Upper lobe of right lung (tissue), 1 donor: ENCODE measurements around the gene SNX30. TPM values are rescaled to one million over a fixed set of nuclear protein-coding genes. Genes with fewer than 3 reads are reported as not detected.

Experiments
- ATAC-seq: fragments of 200-7000 bp; cut with Tn5 transposase; one replicate; pipeline ENCODE4 v1.9.1; 2020; ENCODE audit warnings: mild to moderate bottlenecking, moderate library complexity
- DNase-seq: peaks from one replicate; pipeline ENCODE4 v3.0.0-alpha.2; 2020
- H3K27ac ChIP-seq: fragments of 200-600 bp; one replicate; pipeline ENCODE4 v1.8.0; 2022
- H3K27me3 ChIP-seq: fragments of 200-600 bp; one replicate; pipeline ENCODE4 v1.8.0; 2022; ENCODE audit warnings: mild to moderate bottlenecking
- H3K36me3 ChIP-seq: fragments of 200-600 bp; one replicate; pipeline ENCODE4 v1.8.0; 2022
- H3K4me1 ChIP-seq: fragments of 200-600 bp; one replicate; pipeline ENCODE4 v1.8.0; 2022
- H3K4me3 ChIP-seq: fragments of 200-600 bp; one replicate; pipeline ENCODE4 v1.8.0; 2022; ENCODE audit warnings: mild to moderate bottlenecking
- H3K9me3 ChIP-seq: fragments of 200-600 bp; one replicate; pipeline ENCODE4 v1.8.0; 2022
- intact Hi-C: fragments of 100-400 bp; cut with DNase I; formaldehyde crosslinking; loops from one replicate; pipeline ENCODE4 v1.11.0; 2022
- total RNA-seq: library from RNA; stranded (reverse); fragmentation: NEBNext Ultra II Directional; extraction: Animal tissue kit (Norgen Biotek cat#: 25700); gene quantifications from one replicate; pipeline ENCODE4 v1.2.1, GENCODE V29; 2021
- TF ChIP-seq, protein P1 (sequence below): fragments of 200-600 bp; IDR thresholded peaks from one replicate; pipeline ENCODE4 v1.8.0; 2022; ENCODE audit warnings: antibody characterized with exemption
- donor health status: DM: no; HTN: yes; CAD: no; lungs with severe emphysema.

SNX30 gene
- total RNA-seq, 1 donor from 2014 or later: 76.3 TPM

DNA sequence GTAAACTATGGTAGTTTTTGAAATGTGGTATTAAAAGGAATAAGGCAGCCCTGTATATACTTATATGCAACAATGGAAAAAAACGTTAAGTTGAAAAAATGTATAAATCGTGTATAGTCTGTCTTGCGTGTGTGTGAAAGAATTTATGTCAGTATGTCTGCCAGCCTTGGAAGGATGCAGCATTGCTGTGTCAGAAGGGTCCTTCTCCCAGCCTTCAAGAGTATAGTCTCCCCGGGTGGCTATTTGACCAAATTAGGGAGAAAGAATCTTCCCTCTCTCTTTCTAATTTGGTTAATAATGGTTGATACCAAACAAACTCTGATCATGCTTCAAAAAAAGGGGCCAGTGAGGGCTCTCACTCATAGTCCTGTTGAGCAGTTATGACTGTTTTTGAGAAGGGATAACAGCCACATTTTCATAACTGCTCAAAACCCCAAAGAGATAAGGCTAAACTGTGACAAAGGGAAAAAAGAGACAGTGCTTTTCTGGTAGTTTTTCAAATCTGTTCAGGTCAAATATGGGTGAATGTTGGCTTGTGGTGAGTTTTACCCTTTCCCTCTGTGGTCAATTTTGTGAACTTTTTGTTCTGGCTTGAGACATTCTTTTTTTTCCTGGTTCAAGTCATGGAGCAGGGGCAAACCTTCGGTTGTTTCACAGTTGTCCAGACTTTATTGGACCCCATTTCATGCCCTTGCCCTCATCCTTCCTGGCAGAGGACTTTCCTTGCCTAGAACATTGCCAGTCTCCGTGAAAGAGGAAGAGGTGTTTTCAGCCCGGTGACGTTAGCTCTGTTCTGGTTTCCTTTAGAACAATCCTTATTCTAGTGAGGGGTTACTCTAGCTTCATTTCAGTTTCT, 21.0 kb downstream of the SNX30 start:
- Histone ChIP-seq H3K9me3 (no peaks in the 10 kb centered on the region), H3K27me3 (no peaks in the 10 kb centered on the region), H3K4me1 (peaks cover 26% of the 10 kb centered on the region), H3K4me3 (no peak overlapping the region), H3K27ac (no peak overlapping the region), H3K36me3 (no peaks in the 10 kb centered on the region)
- intact Hi-C loops: no loop called here
- TF ChIP-seq, protein P1, sequence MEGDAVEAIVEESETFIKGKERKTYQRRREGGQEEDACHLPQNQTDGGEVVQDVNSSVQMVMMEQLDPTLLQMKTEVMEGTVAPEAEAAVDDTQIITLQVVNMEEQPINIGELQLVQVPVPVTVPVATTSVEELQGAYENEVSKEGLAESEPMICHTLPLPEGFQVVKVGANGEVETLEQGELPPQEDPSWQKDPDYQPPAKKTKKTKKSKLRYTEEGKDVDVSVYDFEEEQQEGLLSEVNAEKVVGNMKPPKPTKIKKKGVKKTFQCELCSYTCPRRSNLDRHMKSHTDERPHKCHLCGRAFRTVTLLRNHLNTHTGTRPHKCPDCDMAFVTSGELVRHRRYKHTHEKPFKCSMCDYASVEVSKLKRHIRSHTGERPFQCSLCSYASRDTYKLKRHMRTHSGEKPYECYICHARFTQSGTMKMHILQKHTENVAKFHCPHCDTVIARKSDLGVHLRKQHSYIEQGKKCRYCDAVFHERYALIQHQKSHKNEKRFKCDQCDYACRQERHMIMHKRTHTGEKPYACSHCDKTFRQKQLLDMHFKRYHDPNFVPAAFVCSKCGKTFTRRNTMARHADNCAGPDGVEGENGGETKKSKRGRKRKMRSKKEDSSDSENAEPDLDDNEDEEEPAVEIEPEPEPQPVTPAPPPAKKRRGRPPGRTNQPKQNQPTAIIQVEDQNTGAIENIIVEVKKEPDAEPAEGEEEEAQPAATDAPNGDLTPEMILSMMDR: no peak
- DNase-seq (no peak), ATAC-seq (peak; percentile 59)

DNA sequence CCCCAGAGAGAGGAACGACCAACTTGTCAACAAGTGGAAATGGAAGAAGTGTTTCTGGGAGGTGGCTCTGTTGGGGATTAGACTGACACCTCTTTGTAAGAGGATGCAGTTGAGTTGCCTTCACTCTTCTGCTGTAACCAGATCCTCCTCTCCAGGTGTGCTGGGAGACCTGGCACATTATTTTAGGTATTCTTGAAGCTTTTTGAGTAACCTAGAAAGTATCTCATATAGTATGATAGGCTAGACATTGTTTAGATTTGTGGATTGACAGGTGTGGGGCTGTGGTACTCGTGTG, 21.6 kb downstream of the SNX30 start:
- no peak overlapping the region for H3K27ac ChIP-seq
- no peaks in the 10 kb centered on the region for H3K9me3 ChIP-seq

DNA sequence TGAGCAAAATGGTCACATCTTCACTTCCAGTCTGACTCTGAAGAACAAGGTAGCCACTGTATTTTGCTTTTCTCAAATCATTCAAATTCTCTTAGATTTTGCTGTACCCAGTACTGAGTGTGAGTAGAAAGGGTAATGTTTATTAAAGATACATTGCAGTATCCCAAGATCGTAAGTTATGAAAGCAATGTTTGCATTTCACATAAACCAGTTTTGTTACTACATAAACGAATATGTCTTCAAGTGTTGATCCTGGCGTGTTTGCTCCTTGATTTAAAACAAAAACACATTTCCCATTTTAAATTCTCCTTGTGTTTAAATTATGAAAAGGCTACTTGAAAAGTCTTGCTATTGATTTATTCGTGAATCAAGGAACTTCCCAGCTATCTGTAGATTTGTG, 22.0 kb downstream of the SNX30 start:
- intact Hi-C loops: no loop called here
- TF ChIP-seq, protein P1: no peak
- Histone ChIP-seq H3K27ac (no peak overlapping the region), H3K9me3 (no peaks in the 10 kb centered on the region), H3K4me3 (no peak overlapping the region), H3K27me3 (no peaks in the 10 kb centered on the region), H3K36me3 (no peaks in the 10 kb centered on the region), H3K4me1 (peaks cover 32% of the 10 kb centered on the region)
- ATAC-seq (no peak), DNase-seq (no peak)

More for the DNA sequence above, 21.6 kb downstream of the SNX30 start:
- Histone ChIP-seq H3K4me3 (no peak overlapping the region), H3K4me1 (peaks cover 32% of the 10 kb centered on the region), H3K36me3 (no peaks in the 10 kb centered on the region), H3K27me3 (no peaks in the 10 kb centered on the region)
- no peak for ATAC-seq
- intact Hi-C loops: no loop called here
- TF ChIP-seq, protein P1: no peak
- DNase-seq: no peak

DNA sequence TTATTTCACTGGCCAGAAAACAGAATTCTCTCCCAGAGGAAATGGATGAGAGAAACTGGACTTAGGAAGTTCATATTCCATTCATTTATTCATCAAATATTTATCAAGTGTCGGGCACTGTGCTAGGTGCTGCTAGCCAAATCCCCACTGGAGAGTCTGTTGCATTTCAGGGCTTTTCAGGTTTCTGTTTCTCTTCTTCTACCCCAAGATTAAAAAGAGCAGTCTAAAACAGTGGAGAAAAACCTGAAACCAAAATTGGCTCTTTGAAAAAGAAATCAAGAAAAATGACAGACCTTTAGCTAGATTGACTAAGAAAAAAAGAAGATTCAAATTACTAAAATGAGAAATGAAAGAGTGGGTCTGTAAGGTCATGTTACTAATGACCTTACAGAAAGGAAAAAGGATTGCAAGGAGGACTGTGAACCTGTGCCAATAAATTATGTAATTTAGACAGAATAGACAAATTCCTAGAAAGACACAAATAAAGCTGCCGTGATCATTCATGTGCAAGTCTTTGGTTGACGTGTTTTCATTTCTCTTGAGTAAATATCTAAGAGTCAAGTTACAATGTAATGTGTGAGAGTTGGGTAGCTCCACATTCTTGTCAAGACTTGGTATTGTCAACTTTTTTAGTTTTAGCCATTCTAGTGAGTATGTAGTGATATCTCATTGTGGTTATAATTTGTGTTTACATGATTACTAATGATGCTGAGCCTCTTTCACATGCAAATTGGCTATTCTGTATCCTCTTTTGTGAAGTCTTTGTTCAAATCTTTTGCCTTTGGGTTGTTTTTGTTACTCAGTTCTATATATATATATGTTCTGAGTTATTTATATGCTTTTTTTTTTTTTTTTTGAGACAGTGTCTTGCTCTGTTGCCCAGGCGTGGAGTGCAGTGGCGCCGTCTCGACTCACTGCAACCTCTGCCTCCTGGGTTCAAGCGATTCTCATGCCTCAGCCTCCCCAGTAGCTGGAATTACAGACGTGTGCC, 23.7 kb downstream of the SNX30 start:
- no peaks in the 10 kb centered on the region for H3K27me3 ChIP-seq
- no peak for ATAC-seq
- peaks cover 32% of the 10 kb centered on the region for H3K4me1 ChIP-seq
- no peak overlapping the region for H3K4me3 ChIP-seq
- H3K9me3 ChIP-seq: no peaks in the 10 kb centered on the region
- H3K27ac ChIP-seq: no peak overlapping the region
- H3K36me3 ChIP-seq: no peaks in the 10 kb centered on the region
- no peak for DNase-seq
- intact Hi-C loops: no loop called here
- TF ChIP-seq, protein P1: no peak

DNA sequence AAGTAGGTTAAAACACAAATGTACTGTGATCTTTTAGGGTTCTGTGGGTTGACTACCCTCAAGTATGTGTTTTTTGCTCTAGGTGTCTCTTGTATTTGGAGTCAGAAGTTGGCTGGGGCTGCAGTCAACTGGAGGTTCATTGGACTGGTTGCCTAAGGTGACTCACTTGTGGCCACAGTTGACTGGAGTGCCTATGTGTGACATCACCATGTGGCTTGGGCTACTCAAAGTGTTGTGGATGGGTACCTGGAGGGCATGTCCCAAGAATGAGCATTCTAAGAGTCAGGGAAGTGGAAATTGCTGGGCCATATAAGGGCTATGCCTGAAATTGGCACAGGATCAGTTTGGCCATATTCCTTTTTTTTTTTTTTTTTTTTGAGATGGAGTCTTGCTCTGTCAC, 27.4 kb downstream of the SNX30 start:
- Histone ChIP-seq H3K4me3 (no peak overlapping the region), H3K27me3 (no peaks in the 10 kb centered on the region), H3K36me3 (no peaks in the 10 kb centered on the region), H3K27ac (no peak overlapping the region), H3K9me3 (no peaks in the 10 kb centered on the region), H3K4me1 (peaks cover 16% of the 10 kb centered on the region)
- intact Hi-C loops: no loop called here
- ATAC-seq (peak; percentile 64), DNase-seq (no peak)
- TF ChIP-seq, protein P1: no peak
